Activated T-helper 1 cell treated with Interleukin-2 at 50 U/mL for 16 hours (primary cell): Measurements from ENCODE around the gene CTSS.
"Not testable (repeated sequence)": the region's sequence is repeated elsewhere in the genome, so short reads cannot be mapped to it uniquely, and the experiment has no call there.

Experiments
- DNase-seq: peaks from one replicate; pipeline ENCODE4 v3.0.0-alpha.2; 2020; ENCODE audit warnings: low read depth

The CTSS gene

DNA sequence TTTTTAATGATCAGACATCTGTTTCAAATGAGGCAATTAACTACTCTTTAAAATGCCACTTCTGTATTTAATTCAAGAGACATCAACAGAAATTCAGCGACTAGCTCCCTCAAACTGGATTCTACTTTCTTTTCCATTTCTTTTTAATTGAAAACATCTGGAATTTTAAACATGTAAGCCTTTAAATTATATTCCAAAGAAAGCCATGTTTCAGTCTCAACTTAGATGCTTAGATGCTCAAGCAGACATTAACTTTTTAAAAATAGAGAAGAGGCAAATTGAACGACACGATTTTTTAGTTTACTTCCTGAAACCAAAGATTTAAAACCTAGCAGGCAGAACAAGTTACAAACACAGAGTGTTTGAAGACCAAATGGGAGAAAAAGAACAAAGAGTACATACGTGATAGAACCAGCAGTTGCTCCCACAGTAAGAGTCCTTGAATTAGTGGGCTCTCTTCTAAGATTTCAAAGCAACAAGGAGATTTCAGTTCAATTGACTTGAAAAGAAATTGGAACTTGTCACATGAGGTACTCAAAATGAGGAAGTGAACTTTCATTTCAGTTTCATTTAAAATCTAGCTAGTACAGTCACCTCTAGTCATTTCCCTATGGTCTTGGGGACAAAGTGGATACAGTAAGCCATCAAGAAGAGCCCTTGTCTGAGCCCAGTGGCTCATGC lies at the start of gene CTSS:
Gene CTSS (minus strand): TSS at position 483 of the 681 bp plus-strand sequence. CDS start 1,015 bp downstream, outside the sequence.
- no peak for DNase-seq

- DNase-seq: no peak
Observed at GRCh38 chr1:150813028-150813707, 47.6 kb upstream of the CTSS start.

DNA sequence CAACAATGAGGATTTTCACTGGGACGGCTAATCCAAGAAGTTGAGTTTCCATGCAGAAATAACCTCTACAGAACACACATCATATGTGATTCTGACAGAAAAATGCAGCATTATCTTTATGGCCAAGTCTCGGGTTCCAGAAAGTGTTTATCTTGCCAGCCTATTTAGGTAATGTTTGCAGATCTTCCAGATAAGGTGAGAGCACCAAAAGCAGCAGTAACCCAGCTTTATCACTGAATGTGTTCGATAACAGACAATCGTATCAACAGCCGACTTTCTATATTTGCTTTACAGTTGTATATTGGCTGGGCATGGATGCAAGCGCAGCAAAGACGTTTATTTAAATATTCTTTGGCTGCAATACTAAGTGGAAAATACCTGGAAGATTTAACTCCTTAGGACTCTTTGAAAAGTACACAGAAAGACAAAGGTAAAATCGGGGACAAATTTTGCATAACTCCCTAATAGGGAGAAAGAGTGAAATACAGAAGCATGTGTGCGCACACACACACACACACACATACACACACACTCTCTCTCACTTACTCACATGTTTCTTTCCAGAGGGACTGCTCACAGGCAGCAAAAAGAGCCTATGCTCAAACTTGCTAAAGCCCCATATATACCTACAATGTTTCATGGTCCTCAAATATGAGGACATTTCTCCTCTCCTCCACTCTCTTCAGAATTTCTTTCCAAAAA lies 45.5 kb upstream of the CTSS start:
- no peak for DNase-seq

- no peak for DNase-seq
Observed at GRCh38 chr1:150809651-150810050, 44.1 kb upstream of the CTSS start.

DNA sequence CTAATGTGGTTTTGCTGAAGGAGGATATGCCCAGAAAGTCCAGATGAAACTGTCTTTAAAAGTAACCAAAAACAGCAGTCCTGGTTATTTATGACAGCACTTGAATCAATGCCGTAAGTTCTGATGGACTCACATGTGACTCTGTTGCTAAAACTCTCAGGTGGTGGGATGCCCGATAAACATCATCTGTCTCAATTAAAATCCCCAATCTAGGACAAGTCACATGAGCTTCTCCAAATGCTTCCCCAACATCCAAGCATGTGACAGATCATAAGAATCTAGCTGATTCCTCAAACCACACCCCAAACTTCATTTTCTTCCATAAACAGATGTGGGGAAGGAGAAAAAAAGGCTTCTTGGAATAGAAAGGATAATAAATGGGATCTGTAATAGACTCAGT lies 43.3 kb upstream of the CTSS start:
- DNase-seq: no peak

- no peak for DNase-seq
Observed at GRCh38 chr1:150808121-150808520, 42.5 kb upstream of the CTSS start, which contains the start of gene CTSK. Gene CTSK, minus strand, starts transcription at chr1:150808260. Its CDS starts 1,455 bp downstream, at chr1:150806805.

GRCh38 chr1:150807249-150808023 lies 41.9 kb upstream of the CTSS start:
- DNase-seq: no peak

GRCh38 chr1:150805899-150806298 lies 40.3 kb upstream of the CTSS start:
- no peak for DNase-seq

GRCh38 chr1:150804671-150805070 lies 39.1 kb upstream of the CTSS start:
- no peak for DNase-seq

GRCh38 chr1:150799089-150799488 lies 33.5 kb upstream of the CTSS start:
- DNase-seq: no peak

- DNase-seq: no peak
Observed at GRCh38 chr1:150798525-150798924, 32.9 kb upstream of the CTSS start.

- no peak for DNase-seq
Observed at GRCh38 chr1:150796374-150796773, 30.8 kb upstream of the CTSS start.

DNA sequence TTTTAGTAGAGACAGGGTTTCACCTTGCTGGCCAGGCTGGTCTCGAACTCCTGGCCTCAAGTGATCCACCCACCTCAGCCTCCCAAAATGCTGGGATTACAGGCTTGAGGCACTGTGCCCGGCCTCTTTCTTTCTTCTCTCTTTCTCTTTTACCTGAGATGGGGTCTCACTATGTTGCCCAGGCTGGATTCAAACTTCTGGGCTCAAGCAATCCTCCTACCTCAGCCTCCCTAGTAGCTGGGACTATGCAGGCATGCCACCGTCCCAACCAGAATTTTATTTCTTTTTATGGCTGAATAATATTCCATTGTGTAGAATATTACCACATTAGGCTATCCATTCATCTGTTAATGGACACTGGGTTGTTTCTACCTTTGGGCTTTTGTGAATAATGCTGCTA lies 28.2 kb upstream of the CTSS start:
- DNase-seq: not testable (repeated sequence)

- DNase-seq: no peak
Observed at GRCh38 chr1:150793221-150793620, 27.6 kb upstream of the CTSS start.

DNA sequence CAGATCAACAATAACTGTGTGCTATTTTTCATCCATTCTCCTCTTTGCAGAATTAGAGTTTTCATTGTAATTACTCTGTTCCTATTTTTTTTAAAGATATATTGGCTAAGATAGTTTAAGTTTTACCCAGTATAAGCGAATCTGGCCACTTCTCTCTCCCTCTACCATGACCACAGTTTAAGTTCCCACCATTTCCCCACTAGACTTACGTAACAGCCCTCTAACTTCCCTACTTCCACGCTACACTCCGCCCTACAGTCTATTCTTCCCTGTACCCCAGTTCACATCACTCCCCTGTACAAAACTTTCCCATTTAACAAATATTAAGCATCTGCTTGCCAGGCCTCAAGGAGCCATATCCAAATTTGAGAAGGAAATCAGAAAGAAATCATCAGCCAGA lies 26.0 kb upstream of the CTSS start:
- DNase-seq: no peak

DNA sequence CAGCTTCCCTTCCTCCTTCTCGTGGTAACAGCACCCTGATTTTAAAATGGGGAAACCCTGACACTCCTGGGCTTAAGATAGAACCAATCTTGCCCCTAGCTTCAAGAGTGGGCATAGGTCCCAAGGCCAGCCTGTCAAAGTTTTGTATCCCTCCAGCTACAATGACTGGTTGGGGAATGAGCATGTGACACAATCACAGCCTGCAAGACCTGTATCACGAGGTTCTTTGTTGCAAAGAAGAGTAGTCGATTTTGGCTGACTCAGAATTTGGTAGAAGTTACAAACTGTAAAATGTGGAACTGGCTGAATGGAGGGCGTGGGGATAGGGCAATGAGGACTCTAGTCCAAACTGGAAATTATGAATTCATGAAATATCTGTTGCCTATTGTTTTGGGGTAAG lies 23.8 kb upstream of the CTSS start:
- DNase-seq: no peak

DNA sequence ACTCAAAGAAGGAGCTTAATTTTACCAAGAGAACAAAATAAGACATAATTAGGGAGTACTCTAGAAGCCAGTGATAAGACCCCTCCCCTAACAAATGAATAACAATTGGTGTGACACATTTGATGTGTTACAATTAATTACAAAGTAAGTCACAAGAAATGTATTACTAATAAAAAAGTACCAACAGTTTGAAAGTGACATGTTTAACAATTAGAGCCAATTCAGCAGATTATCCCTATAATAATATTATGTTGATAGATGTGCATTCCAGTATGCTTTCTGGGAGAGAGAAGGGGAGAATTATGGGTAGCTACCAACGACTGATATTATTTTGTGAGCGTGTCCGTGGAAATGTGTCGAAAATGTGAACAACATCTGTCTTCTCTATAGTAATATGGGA lies 23.4 kb upstream of the CTSS start:
- DNase-seq: no peak

- DNase-seq: no peak
Observed at GRCh38 chr1:150787455-150787854, 21.9 kb upstream of the CTSS start.

DNA sequence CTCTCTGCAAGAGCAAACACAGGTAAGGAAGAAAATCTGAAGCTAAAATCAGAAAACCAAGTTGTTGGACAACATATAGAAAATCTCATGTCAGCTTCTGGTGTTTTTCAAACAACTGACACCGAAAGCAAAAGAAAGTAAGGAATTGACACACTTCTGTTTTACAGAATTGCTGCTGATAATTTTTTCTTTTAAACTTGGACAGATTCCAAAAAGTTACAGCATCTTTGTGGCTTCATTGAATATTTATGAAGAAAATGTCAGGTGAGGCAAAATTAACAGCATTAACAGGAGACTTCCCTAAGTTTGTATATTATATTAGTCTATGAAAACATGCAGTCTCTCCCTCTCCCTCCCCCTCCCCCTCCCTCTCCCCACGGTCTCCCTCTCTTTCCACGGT lies 14.9 kb upstream of the CTSS start:
- DNase-seq: no peak

- DNase-seq: no peak
Observed at GRCh38 chr1:150778409-150778808, 12.8 kb upstream of the CTSS start.

DNA sequence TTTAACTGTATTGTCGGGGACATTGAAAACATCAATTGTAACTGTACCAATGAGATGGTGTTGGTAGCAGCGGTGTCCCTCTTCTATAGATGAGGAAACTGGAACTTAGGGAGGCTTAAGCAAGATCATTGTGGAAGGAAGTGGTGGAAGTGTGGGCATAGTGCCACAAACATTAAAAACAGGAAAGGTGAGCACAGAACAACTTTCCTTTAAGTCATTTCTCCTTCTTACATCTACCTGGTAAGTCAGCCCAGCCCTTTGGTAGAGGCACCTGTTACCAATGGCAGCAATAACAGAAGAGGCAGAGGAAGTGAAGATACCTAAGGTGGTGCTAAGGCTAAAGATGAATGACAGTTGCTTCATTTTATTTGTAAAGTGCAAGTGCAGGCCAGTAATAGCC lies 12.0 kb upstream of the CTSS start:
- DNase-seq: no peak

DNA sequence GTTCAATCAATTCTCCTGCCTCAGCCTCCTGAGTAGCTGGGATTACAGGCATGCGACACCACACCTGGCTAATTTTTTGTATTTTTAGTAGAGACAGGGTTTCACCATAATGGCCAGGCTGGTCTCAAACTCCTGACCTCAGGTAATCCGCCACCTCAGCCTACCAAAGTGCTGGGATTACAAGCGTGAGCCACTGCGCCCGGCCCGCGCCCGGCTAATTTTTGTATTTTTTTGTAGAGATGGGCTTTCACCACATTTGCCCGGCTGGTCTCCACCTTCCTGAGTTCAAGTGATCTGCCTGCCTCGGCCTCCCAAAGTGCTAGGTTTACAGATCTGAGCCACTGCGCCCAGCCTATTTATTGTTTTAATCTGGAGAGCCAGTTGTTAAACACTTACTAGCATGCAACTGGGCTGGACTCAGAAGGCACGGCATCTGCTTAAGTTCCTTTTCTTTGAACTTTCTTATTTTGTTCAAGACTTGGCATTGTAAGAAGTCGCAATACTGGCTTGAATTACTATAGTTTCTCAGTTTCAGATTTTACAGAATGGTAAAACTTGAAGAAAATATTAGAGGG lies 10.4 kb upstream of the CTSS start:
- not testable (repeated sequence) for DNase-seq
